Left renal cortex interstitium (tissue), 4 donors: Measurements from ENCODE around the gene SLC6A9. TPM values are rescaled to one million over a fixed set of nuclear protein-coding genes. Genes with fewer than 3 reads are reported as not detected.

Experiments
- DNase-seq, 4 donors: peaks; one replicate each; pipeline ENCODE4 v3.0.0-alpha.2; 2013; ENCODE audit warnings: low read depth in 4 of 4, low spot score in 2 of 4, missing footprints in 1 of 4
- polyA plus RNA-seq, 4 donors: library from polyadenylated mRNA; unstranded; fragments of 120-200 nt; gene quantifications; one replicate each; pipeline ENCODE4 v1.2.1, GENCODE V29; 2013; ENCODE audit not compliant: insufficient read length in 4 of 4

SLC6A9 gene
- 1 to 10 TPM; 5.6 to 8.8 (median 6.9) TPM for polyA plus RNA-seq

DNA sequence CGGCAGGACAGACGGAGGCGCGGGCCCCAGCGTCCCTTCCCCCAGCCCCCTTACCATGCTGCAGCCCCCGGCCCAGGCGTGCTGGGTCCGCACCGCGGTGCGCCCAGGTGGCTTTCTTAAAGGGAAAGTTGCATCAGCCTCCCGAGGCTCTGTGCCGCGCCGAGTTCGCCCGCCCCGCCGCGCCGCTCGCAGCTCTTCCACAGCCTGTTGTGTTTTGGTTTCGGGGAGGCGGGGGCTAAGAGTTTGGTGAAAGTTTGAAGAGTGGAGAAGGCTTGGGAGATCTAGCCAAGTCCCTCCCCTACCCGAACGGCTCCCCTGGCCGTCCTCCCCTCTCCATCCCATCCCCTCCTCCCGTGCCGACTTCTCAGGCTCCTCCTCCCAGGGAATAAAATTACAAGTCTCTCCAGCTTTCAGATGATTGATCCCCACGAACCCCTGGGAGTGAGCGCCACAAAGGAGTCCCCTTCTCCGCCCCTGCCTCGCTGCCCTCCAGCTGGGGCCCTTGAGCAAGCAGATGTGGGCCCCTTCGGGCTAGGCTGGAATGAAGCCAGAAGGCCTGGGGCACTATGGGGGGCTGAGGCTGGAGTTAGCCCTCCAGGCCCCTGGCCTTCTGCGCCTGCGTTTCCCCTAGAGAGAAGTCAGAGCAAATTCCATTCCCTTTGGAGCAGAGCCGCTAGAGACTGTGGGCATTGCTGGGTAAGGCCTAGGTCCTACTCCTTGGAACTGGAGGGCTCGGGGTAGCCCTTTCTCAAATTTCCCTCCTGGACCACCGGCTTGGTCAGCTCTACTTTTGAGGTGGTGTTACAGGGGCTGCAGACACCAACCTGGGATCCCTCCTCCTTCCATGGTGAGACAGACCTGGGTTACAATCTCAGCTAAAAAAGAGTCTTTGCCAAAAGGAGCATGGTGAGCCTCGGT is at the start of gene SLC6A9:
SLC6A9 (minus strand) TSS at position 211 of the 918 bp plus-strand sequence. CDS start 7,185 bp downstream, outside the sequence.
- peak in 1 of 4 donors; percentile 69 for DNase-seq

DNA sequence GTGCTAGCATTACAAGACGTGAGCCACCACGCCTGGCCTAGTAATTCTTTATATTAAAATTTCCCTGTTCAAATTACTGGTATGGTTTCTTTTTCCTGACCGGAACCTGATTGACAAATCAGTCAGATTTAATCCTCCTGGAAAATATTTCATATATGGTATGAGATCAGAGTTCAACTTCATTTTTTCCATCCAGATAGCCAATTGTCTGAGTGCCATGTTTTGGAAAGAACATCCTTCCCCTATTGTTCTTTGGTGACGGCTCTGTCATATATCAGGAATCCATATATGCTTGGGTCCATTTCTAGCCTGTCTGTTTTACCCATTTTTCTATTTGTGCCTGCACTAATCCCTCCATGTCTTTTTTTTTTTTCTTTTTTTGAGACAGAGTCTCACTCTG is 48.3 kb upstream of the SLC6A9 start:
- no peak for DNase-seq

DNA sequence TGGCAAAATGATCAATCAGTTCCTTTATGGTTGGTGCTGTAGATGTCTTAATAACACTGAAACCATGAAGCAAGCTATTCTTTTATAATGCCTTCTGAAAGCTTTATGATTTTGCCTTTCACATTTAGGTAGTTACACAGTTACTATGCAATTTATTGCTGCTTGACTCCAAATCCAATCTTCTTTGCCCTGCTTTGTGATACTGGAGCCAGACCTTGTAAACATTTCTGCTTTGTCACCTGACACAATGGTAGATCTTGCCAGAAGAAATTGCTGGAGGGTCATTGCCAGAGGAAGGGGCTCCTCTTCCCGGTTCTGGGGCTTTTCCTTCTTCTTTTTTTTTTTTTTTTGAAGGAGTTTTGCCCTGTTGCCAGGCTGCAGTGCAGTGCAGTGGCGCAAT is 46.8 kb upstream of the SLC6A9 start:
- DNase-seq = no peak

DNA sequence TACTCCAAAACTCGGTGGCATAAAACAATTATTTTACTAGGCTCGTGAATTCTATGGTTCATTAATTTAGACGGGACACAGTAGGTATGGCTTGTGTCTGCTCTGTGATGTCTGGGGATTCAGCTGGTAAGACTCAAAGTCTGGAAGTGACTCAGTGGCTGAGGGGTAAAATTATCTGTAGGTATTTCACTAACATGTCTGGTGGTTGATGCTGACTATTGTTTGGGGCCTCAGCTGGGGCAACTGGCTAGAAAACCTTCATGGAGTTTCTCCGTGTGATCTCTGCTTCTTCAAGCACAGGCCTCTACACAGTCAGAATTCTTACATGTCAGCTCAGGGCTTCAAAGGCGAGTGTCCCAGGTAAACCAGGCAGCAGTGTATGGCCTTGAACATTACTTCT is 46.2 kb upstream of the SLC6A9 start:
- no peak for DNase-seq

DNA sequence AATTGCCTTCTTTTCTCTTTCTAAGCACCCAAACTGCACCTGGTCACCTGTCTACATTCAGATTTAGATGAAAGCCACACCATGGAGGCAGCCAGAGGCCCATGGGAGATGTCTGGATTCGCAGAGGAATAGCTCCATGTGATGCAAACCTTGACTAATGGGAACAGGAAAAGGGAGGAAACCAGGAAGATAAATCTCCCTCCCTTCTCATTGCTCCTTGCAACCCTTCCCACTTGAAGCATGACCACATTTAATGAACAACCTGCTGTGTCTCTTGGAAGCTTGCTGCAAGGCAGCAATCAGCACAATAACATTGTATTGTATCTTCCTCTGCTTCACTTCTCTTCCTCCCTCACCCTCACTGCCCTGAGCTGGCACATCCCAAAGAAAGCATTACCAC is 44.8 kb upstream of the SLC6A9 start:
- peak in 3 of 4 donors; percentile 29 to 34 (median 29) for DNase-seq

DNA sequence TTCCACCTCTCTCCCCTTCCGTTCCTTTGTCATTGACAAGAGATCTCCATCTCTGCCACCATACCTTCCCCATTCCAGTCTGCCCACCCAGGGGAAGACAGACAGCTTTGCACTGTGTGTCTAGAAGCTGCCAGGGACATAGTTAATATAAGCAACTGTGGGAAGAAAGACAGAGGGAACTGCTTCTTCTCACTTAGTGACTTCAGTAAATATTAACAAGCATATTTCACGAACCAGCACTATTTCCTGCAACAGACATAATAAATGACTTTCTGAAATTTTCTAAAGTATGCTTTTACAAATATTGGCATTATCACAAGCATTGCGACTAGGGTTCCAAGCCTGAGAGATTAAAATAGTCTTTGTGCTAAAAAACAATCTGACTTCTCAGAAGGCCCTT is 43.2 kb upstream of the SLC6A9 start:
- no peak for DNase-seq

DNA sequence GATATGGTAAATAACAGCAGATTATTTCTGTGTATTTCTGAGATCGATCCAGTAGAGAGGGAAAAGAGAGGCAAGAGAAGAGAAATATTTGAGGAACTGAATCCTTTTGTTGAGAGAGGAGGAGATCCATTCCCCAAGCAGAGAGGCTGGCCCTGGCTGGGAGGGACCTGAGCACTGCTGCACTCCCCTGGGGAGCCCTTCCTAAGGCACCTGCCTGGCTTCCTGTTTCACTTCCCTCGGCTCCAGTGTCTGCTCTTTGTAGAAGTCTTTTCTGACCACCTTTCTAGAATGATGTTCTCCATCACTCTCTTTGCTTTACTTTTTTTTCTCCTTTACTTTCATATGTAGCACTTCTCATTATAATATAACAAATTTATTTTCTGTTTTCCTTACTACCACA is 42.3 kb upstream of the SLC6A9 start:
- no peak for DNase-seq

DNA sequence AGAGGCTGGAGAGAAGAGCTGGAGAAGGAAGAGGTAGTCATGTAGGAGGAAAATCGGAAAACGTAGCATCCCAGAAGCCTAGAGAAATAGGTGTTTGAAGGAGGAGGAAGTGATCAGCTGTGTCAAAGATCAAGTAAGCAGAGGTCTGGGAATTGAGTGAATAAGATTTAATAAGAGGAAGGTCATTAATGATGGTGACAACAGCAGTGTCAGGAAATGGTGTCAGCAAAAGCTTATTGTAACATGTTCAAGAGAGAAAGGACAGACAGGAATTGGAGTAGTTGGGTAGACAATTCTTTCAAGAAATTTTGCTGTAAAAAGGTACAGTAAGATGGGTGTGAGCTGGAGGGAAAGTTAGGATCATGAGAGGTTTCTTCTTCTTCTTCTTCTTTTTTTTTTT is 41.6 kb upstream of the SLC6A9 start:
- no peak for DNase-seq

DNA sequence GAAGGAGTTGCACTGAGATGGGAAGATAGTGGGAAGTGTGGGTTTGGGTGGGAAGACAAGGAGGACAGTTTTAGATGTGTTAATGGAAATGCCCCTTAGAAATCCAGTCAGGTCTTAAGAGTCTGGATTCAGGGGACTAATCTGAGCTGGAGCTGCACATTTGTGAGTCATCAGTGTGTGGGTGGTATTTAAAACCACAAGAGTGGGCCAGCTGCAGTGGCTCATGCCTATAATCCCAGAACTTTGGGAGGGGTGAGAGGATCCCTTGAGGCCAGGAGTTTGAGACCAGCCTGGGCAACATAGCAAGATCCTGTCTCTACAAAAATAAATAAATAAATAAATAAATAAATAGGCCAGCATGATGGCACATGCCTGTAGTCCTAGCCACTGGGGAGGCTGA is 40.9 kb upstream of the SLC6A9 start:
- no peak for DNase-seq

DNA sequence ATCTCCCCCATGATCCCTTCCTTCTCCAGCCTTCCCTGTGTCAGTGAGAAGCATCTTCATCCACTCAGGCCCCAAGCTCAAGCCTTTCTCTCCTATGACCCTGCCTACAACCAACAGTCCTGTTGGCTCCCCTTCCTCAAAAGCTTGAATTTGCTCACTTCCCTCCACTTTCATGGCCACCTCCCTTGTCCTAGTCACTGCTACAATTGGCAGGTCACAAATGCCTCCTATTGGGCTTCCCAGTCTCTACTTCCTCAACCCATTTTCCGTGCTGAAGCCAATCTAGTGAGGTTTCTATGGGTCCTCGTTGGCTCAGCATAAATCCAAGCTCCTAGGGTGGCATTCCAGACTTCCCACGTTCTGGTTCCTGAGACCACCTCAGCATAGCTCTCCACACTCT is 40.2 kb upstream of the SLC6A9 start:
- no peak for DNase-seq

DNA sequence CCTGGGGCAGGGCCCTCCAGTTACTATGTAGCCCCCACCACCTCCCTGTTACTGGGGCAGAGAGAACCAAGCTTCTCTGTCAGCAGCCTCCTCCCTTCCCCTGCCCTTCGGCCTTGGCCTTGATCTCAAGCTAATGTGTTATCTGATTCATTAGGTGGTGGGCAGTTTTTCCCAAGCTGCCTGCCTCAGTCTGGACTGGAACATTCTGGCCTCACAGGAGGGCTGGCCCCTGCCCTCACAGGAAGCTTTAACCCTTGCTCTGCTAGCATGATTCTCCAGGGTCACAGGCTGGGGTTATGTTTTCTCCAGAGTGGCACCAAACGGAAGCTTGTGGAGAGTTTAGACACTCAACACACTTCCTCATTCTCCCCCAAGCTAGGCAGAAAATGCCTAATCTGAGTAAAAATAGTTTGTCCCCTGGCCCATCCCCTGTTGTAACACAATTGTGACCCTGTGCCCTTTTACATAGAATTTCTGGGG is 37.2 kb upstream of the SLC6A9 start:
- no peak for DNase-seq

DNA sequence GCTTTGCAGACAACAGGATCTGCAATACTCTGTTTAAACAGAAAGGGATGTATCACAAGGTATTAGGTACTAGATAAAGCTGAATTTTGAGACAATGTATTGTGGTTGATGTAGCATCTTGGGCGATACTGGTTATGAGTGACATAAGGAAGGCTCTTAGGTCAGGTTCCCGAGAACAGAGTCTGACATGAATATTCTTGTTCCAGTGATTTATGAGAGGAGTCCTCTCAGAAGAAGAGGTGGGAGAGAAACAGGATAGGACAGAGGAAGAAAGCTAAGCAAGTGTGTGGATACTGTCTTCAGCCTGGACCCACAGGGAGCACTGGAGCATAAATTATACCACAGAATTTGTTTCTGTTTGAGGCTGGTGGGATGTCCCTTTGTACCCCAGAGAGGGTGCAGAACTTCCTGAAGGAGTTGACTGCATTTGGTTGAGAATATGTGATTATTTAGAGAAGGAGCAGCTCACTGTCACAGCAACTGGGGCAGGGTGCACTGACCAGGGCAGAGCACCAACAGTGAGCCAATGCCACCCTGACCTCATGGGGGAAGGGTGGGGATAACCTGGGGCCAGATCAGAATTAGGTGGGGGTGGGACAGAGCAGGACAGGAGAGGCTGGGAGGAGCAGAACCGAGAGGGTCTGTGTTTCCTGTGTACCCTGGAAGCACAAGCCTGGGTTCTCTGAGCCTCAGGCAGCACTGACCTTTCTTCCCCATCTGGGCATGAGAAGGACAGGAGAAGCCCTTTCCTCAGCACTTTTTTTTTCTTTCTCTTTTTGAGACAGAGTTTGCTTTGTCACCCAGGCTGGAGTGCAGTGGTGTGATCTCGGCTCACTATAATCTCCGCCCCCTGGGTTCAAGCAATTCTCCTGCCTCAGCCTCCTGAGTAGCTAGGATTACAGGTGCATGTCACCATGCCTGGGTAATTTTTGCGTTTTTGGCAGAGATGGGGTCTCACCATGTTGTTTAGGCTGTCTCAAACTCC is 36.3 kb upstream of the SLC6A9 start:
- DNase-seq = no peak

DNA sequence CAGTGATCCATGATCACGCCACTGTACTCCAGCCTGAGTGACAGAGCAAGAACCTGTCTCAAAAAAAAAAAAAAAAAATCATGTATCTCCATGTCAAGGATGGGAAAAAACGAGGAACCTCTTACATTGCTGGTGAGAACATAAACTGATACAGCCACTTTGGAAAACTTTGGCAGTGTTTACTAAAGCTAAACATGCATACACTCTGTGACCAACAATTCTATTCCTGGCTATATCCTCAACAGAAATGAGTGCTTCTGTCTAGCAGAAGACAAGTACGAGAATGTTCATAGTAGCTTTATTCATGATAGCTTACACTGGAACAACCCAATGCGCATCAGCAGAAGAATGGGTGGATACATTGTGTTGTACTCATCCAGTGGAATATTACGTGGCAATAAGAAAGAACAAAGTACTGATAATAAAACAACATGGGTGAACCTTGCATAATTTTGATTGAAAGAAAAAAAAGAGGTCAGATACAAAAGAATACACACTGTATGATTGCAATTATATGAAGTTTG is 31.5 kb upstream of the SLC6A9 start:
- DNase-seq = no peak

DNA sequence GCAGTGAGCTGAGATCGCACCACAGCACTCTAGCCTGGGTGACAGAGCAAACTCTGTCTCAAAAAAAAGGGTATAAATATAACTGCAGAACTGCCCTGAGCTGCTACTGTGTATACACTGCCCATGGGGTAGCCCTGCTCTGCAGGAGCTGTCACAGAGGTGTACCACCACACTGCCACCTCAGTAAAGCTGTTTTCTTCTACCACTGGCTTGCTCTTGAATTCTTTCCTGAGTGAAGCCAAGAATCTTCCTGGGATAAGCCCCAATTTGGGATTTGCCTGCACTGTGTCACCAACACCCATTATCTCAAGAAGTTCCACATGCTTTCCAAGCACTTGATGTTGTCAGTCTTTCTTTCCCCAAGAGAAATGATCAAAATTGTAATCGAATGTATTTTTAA is 30.6 kb upstream of the SLC6A9 start:
- DNase-seq = no peak

DNA sequence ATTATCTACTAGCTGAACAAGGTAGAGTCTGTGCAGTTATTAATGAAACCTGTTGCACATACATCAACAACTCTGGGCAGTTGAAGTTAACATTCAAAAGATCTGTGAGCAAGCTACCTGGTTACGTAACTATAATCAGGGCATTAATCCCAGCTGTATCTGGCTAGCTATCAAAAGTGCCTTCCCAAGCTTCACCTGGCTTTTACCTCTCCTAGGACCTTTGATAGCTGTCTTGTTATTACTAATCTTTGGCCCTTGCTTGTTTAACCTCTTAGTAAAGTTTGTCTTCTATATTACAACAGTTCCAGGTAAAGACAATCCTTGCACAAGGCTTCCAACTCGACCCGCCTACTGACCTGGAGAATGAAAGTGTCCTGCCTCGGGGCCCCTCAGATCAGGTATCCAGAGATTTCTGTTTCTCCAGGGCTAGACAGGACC is 29.6 kb upstream of the SLC6A9 start:
- DNase-seq = no peak

DNA sequence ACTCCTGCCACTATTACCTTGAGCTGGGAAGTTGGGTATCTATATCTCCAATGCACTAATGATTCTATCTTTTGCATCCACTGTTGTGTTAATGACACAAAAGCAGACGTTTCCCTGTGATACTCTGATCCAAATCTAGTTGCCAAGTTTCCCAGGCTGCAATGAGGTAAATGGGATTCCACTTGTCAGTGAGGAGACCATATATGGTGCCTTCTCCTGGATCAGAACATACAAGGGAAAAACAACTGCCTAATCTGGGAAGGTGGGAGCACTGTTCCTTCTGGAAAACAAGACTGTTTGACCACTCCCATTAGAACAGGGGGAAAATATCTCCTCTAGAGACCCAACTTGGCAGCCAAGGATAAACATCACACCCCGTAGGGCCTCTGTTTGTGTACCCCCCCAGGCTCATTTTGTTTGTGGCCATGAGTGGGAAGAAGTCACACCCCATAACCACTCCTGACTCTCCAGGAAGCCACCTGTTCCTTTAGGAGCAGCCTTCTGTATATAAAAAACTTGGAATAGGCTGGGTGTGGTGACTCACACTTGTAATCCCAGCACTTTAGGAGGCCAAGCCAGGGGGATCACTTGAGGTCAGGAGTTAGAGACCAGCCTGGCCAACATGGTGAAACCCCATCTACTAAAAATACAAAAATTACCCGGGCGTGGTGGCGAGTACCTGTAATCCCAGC is 28.5 kb upstream of the SLC6A9 start:
- no peak for DNase-seq

DNA sequence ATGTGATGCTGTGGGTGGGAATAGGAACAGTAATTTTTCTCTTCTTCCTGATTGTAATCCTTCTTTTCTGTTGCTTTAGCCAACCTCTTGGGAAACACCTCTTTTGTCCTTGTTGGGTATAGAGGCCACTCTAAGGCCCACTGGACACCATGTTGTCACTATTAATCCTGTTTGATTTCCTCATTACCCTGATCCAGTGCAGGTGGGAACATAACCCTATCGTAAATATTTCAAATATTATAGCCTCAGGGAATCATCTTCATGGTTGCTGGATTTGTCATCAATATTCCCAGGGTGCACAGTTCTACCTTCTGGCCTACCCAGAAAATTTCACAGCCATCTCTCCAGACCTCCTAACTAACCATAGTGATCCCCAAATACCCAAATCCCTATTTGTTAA is 27.9 kb upstream of the SLC6A9 start:
- DNase-seq = no peak

DNA sequence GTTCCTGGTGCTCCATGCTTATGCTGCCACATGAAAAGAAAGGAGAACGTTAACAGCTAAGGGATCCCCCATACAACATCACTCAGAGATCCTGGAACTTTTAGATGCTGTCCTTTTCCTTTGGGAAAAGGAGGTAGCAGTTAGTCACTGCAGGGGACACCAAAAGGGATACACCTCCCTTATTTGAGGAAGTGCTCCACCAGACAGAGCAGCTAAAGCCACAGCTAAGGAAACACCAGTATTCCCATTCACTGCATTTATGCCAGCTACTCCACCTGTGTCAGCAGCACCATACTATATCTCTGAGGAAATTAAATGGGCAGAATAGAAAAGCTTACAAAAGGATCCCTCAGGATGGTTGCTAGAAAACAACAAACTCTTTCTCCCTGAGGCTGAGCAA is 26.0 kb upstream of the SLC6A9 start:
- no peak for DNase-seq

DNA sequence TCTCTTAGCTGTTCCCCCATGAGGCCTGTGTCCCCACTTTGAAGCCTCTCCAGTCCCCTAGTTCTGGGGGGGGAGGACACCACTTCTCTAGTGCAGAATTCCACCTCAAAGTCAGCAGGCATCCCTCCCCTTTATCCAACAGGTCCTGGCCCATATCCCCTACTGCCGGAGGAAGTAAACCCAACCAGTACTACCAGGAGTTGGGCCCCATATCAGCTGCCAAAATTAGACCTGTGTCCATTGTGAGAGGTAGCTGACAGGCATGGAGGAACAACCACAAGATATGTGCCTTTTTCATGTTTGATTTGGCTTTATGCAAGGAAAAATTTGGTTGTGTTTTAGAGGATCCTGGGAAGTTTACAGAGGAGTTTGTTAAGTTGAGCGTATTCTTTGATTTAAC is 22.1 kb upstream of the SLC6A9 start:
- DNase-seq = no peak

DNA sequence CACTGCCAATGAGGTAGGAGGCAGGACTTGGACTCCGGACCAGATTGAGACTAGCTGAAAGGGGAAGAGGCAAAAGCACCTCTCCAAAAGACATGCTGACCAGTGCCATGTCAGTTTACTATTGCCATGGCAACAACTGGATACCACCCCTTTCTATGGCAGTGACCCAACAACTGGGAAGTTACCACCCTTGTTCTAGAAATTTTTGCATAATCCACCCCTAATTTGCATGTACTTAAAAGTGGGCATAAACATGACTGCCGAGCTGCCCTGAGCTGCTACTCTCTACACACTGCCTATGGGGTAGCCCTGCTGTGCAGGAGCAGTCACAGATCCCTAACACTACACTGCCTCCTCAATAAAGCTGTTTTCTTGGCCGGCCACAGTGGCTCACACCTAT is 19.0 kb upstream of the SLC6A9 start:
- no peak for DNase-seq
